Colonic mucosa (tissue), 4 donors: ENCODE measurements around the gene PAPPA2. TPM values are rescaled to one million over a fixed set of nuclear protein-coding genes. Genes with fewer than 3 reads are reported as not detected.

Experiments
- DNase-seq: peaks from one replicate; pipeline ENCODE4 v3.0.0-alpha.2; 2020
- H3K27ac ChIP-seq: fragments of 200-600 bp; one replicate; pipeline ENCODE4 v1.8.0; 2021
- H3K27me3 ChIP-seq: fragments of 200-600 bp; one replicate; pipeline ENCODE4 v1.8.0; 2021
- H3K36me3 ChIP-seq: fragments of 200-600 bp; one replicate; pipeline ENCODE4 v1.8.0; 2021
- H3K4me1 ChIP-seq: fragments of 200-600 bp; one replicate; pipeline ENCODE4 v1.8.0; 2021; ENCODE audit warnings: mild to moderate bottlenecking
- H3K4me3 ChIP-seq: fragments of 200-600 bp; one replicate; pipeline ENCODE4 v1.8.0; 2021
- H3K9ac ChIP-seq, 2 donors: one replicate each; pipeline ENCODE4 v1.7.0; 2013; ENCODE audit warnings: control low read depth in 2 of 2, low read depth in 2 of 2, low read length in 2 of 2
- H3K9me3 ChIP-seq: fragments of 200-600 bp; one replicate; pipeline ENCODE4 v1.8.0; 2021
- CTCF ChIP-seq: fragments of 200-600 bp; IDR thresholded peaks from one replicate; pipeline ENCODE4 v1.8.0; 2022; ENCODE audit warnings: antibody characterized with exemption, mild to moderate bottlenecking
- intact Hi-C: fragments of 100-400 bp; cut with DNase I; formaldehyde crosslinking; loops from one replicate; pipeline ENCODE4 v1.14.1; 2022
- total RNA-seq, 2 donors: library from RNA; stranded (reverse); fragmentation: NEBNext Ultra II Directional in 1 of 2; extraction: Animal tissue kit (Norgen Biotek cat#: 25700) in 1 of 2; gene quantifications; one replicate each; pipeline ENCODE4 v1.2.1, GENCODE V29; 2021
- donor health status: healthy.
- donor health status: DM: no; HTN: no; CAD: no.
- donor health status: DM: no; HTN: no; CAD: no.

PAPPA2 gene
- total RNA-seq, 2 donors from 2014 or later: 3.1 to 3.6 TPM

DNA sequence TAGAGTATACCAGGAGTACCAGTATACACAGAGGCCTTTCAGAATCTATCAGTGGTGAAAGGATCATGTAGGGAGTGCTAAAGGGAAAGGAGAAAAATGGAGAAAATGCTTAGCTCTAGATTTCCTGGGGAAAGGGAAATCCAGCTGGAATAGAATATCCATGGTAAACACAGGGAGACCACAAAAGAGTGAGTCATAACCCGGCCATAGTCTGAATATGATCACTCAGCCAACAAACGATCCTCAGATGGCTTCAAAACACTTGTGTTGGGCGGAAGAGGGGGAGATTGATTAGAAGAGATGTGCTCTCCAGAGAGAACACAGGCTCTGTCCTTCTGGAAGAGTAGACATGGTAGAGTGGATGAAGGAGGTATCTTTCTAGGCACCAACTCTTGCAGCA lies 180.6 kb downstream of the PAPPA2 start:
- Histone ChIP-seq H3K4me1 (no peaks in the 10 kb centered on the region), H3K36me3 (no peaks in the 10 kb centered on the region), H3K27me3 (no peaks in the 10 kb centered on the region), H3K9ac (no peak overlapping the region), H3K4me3 (no peak overlapping the region), H3K27ac (no peak overlapping the region), H3K9me3 (no peaks in the 10 kb centered on the region)
- DNase-seq: no peak
- intact Hi-C loops: no loop called here
- TF ChIP-seq CTCF: no peak

- intact Hi-C loops: no loop called here
- H3K4me3 ChIP-seq: no peak overlapping the region
- TF ChIP-seq CTCF: no peak
- no peaks in the 10 kb centered on the region for H3K4me1 ChIP-seq
- H3K9ac ChIP-seq: no peak overlapping the region
- H3K9me3 ChIP-seq: no peaks in the 10 kb centered on the region
- no peaks in the 10 kb centered on the region for H3K36me3 ChIP-seq
- DNase-seq: no peak
- no peaks in the 10 kb centered on the region for H3K27me3 ChIP-seq
- H3K27ac ChIP-seq: no peak overlapping the region
These were observed 185.6 kb downstream of the PAPPA2 start for GRCh38 chr1:176648556-176648955.

DNA sequence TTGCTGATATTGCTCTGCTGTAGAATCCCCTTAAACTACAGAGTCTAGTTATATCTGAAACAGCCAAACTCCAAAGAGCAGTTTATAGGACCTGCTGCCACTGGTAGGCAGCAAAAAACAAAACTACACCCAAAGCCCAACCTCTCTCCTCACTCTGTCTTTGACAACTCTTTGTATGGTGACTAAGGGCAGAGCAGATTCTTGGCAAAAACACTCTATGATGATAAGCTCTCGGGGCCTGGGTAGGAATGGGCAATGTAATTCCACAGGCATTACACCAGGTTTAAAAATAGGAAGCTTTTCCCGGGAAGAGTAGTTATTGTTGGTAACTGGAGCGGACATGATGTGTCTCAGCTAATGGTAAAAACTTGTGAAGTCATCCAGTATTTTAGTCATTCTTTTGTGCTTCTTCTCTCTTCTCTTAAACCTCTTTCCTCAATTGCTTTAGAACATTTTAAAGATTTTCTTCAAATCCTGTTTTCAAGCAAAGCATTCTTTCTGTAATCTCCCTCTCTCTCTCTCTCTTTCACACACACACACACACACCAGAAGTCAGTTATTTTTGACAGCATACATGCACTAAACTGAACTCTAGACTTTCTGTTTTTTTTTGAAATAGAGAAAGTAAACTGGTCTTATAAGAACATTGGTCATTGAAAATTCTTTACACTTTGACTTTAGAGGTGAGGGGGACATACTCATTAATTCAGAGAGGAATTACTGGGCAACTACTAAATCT lies 193.5 kb downstream of the PAPPA2 start:
- Histone ChIP-seq H3K27me3 (no peaks in the 10 kb centered on the region), H3K9ac (no peak overlapping the region), H3K36me3 (no peaks in the 10 kb centered on the region), H3K4me1 (no peaks in the 10 kb centered on the region), H3K4me3 (no peak overlapping the region), H3K27ac (no peak overlapping the region), H3K9me3 (no peaks in the 10 kb centered on the region)
- intact Hi-C loops: no loop called here
- no peak for TF ChIP-seq CTCF
- no peak for DNase-seq

GRCh38 chr1:176669782-176670181 lies 206.8 kb downstream of the PAPPA2 start:
- Histone ChIP-seq H3K4me3 (no peak overlapping the region), H3K4me1 (no peaks in the 10 kb centered on the region), H3K9ac (no peak overlapping the region), H3K27ac (no peak overlapping the region), H3K9me3 (no peaks in the 10 kb centered on the region), H3K36me3 (no peaks in the 10 kb centered on the region), H3K27me3 (no peaks in the 10 kb centered on the region)
- DNase-seq: no peak
- intact Hi-C loops: no loop called here
- no peak for TF ChIP-seq CTCF

DNA sequence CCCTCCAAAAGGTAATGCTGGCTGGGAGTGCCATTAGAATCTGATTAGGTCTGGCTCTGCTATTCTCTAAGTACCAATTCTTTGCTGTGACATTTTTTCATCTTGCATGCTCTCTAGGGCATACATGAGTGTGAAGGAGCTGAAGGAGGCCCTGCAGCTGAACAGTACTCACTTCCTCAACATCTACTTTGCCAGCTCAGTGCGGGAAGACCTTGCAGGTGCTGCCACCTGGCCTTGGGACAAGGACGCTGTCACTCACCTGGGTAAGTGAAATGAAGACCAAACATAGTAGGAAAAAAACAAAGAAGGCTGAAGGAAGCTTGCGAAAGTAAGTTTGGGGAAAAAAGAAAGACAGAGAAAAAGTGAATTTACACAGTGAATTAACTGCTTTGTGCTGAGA lies 207.9 kb downstream of the PAPPA2 start:
- no peak overlapping the region for H3K9ac ChIP-seq
- H3K4me1 ChIP-seq: no peaks in the 10 kb centered on the region
- no peak for TF ChIP-seq CTCF
- no peaks in the 10 kb centered on the region for H3K9me3 ChIP-seq
- no peak for DNase-seq
- intact Hi-C loops: no loop called here
- H3K27me3 ChIP-seq: no peaks in the 10 kb centered on the region
- H3K27ac ChIP-seq: no peak overlapping the region
- no peak overlapping the region for H3K4me3 ChIP-seq
- H3K36me3 ChIP-seq: no peaks in the 10 kb centered on the region
